Stimulated activated CD8-positive, alpha-beta memory T cell treated with anti-CD3 and anti-CD28 coated beads, Interleukin-15, amount 100 ng/mL, for 24 hours (primary cell): Measurements from ENCODE around the gene COL4A2.

Experiments
- DNase-seq: peaks from one replicate; pipeline ENCODE4 v3.0.0-alpha.2; 2020; ENCODE audit warnings: low read depth

COL4A2 gene

DNA sequence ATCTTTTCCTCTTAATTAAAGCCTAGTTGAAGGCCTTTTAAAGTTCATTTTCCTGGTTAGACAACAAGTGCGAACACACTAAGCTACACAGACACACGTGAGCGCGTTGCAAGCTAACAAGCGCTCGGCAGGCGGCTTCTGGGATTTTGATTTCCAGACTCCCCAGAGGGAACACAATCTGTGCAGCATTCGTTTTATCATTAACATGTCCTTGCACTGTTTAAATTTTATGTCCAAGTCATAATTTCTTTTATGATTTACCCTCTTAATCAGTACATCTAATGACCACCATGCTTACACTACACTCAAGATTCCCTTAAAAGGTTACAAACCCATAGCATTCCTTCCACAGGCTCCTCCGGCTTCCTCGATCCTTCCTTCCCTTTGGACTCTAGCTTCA is 16.9 kb upstream of the COL4A2 start:
- DNase-seq, result no peak

DNA sequence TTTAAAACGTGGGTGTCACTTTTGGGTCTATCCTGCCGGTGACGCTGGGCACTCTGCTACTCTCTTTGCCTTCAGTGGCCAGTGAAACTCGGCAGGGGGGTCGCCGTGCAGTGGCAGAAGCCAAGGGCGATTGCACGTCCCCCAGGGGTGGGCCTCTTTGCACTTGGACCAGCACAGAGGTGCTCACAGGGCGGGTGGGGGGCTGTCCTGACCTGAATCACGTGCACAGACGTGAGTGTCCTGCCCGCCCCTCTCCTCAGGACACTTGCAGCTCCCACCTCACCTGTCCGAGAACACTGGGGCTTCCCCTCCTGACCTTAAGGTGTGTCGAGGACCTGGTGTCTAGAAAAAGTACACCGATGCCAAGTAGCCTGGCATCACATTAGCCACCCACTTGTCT is 16.3 kb upstream of the COL4A2 start:
- DNase-seq, result no peak

DNA sequence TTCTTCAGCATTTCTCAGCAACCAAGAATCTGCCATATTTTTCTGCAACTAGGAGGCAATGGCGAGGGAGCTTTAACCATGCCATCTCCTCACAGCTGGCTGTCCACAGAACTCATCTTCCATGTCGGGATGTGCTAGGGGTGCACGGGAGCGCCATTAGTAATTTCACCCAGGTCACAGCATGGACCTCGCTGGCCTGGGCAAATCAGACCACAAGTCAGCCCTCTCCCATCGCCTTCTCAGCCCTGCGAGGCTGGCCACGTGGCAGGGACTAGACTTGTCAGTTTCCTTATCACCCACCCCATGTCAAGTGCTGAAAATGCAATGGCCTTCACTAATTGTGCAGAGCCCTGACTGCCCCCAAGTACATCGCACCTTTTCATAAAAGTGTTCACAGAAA is 15.8 kb upstream of the COL4A2 start:
- DNase-seq, result no peak

DNA sequence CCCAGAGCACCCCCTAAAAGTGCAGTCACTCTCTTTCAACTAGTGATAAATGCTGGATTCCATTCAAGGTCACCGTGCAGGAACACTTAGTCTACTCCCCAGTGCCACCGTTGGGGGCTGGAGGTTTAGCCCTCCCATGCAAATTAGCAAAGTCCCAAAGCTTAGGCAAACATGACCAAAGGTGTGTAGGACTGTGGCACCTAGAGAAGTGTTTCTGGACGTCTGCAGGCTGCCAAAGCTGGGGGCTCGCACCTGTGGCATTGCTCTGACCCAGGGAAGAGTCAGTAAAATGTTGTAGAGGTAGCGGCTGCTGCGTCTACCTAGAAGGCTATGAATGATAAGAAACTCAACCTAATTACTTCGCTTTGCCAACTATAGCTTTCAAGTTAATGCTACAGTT is 14.0 kb upstream of the COL4A2 start:
- DNase-seq, result no peak

DNA sequence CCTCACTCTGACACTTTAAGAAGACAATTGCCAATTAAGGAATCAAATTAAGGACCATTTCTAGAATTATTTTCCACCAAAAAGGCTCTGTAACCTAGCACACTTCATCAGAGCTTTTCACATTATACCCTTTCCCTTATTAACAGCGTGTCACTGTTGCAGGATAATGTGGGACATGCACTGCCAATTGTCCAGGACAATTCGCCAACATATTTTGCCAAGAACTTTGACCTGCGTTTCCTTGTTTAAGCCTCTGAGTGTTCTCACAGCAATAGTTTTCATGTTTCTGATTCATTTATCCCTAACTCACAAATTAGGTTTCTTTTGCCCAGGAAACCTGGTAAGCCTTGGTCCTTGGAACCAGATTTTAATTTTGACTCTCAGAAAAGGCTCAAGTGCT is 13.4 kb upstream of the COL4A2 start:
- DNase-seq, result no peak

DNA sequence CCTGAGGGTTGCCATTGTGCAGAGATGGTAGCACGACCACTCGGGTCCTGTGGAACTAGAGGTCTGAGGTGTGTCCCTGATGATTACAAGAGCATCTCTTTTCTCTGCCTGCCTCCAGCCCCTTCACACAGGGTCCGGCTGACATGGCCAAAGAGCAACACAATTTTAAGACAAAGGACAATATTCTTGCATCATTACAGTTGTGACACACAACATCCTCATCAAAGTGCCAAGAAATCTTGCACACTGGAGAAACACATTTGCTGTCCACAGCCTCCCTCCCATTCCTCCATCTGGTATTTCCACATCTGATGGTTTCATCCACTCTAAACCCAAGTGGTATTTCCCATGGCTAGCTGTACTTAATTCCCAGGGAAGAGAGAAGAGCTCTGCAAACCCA is 12.9 kb upstream of the COL4A2 start:
- no peak for DNase-seq

DNA sequence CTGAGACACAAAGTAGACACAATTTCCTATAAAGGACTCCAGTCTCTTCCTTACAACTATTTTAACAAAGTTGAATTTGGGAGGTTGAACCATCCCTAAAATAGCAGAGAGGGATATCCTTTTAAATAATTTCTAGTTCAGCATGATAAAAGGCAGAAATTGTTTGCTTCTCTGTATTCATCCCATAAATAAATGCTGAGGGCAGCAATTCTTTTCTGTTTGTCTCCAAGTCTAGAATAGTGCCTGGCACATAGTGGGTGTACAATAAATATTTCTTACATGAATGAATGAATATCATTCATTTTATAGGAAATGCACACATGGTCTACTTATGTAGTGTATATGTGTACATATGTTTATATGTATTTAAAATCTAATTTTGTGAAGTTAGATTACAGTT is 12.5 kb upstream of the COL4A2 start:
- DNase-seq, result no peak

DNA sequence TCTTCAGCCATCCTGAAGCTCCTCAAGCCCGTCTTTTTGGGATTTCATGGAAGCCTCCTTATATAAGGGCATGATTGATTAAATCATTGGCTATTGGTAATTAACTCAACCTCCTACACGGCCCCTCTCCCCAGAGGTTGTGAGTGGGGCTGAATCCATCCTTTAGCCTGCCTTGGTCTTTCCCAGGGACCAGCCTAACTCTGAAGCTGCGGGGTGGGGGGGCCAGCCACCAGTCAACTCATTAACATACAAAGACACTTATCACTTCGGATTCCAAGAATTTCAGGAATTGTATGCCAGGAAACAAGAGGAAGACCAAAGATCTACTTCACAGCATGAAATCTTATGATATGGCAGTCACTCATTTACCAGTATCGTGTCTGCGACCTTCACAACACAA is 10.1 kb upstream of the COL4A2 start:
- DNase-seq, result no peak

DNA sequence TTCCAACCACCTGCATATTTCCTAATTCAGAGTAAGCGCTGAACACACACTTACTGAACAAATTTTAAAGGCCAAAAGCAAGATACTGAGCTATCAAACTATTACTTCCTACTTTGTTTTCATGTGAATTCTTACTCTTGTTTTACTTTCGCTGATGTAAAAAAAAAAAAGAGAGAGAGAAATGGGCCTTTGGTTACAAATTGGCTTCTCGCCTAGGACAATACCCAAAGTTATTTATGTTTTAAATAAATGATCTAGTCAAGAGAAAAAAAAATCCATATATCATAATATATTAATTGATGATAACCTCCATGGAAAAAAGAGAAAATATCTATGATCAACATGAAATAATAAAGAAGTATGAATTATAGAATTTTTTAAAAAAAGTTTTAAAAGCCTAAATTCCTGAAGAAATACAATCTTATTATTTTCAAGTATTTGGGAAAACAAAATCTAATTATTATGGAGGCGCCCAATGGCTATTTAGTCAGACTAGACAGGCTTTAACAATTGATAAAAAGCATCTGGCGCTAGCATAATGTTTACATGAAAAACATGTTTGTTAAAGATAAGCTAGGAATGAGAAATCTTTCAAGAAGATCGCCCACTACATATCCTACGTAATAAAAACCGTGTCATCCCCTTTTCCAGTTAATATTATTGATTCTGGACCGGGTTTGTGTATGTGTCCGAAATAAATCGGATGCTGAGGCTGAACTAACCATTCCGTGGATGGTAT is 9.1 kb upstream of the COL4A2 start:
- DNase-seq, result no peak

DNA sequence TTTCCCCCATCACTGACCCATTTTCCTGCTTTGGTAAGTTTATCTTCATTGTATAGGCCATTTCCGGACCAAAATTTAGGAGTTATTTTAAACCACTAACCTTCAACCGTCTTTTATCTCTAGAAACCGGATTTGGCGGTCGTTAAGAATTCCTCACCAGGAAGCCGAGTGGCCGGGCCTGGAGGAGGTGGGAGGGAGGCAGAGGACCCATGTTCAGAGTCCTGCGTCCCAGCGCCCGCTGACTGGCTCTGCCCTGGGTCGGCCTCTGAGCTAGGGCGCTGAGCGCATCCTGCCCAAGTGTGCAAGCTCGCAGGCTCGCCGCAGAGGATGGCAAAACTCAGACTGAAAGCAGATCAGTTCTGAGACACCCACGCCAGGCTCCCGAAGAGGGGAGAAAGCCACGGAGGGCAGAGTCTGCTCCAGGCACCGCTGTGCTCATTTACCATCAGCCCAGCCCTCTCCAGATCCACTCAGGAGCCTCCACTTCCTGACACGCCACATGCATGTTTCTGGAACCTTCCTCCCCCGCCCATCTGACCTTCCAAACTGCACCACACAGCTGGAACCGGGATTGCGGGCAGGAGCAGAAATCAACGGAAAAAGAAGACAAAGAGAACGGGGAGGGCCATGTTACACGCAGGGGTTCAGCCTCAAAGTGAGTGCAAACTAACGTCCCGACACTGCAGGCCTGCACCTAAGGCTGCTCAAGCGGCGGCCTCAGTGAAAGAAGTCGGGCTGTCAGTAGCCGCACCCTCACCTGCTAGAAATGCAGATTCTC is 8.4 kb upstream of the COL4A2 start:
- no peak for DNase-seq

DNA sequence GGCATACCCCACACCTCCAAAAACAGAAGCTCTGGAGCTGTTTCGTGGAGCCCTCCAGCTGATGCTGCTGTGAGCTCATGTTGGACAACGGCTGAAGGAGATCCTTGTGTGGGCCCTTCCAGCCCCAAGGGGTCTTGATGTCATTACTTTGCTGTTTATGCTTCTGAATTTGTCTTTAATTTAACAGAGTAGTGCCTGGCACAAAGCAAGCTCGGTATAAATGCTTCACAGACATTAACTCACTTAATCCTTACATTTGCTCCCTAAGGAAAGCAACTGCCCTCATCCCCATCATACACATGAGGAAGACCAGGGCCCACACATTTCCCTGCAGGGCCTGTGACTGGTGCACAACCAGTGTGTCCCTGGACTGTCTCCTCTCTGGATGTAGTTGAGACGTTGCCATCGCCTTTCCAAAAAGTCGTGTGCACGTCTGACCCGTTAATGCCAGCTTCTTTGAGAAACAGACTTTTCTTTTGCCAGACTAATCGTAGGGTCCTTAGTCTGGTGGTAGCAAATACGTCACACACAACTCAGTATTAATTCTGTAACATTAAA is 7.7 kb upstream of the COL4A2 start:
- no peak for DNase-seq

DNA sequence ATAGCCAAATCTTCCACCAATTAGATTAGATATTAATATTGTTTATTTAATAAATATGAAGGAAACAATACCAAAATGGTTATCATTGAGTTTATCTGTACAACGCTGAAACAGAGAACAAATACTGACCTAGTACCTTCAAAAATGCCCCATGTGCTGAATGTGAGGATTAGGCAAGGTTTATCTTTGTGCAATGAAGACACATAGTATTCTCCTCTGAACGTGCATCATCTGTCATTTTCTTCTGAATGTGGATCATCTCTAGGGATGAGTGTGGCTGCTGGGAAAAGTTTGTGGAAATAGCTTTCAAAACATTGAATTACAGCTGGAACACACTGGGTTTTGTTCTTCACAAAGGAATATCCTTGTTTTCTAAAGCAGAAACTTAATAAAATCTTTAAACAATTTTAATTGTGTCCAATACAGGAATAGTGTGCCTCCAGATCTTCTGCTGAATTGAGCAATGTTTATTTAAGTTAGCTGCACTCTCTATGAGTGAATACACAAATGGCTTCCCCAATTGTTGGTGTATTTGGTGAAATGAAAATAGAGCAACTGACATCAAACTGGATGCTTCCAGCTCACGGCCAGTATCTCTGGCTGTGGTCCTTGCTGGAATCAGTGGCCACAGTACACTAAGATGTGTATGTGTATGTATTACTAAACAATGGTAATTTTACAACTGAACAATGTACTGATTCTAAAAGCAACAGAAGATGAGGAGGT is 6.8 kb upstream of the COL4A2 start:
- DNase-seq, result no peak

DNA sequence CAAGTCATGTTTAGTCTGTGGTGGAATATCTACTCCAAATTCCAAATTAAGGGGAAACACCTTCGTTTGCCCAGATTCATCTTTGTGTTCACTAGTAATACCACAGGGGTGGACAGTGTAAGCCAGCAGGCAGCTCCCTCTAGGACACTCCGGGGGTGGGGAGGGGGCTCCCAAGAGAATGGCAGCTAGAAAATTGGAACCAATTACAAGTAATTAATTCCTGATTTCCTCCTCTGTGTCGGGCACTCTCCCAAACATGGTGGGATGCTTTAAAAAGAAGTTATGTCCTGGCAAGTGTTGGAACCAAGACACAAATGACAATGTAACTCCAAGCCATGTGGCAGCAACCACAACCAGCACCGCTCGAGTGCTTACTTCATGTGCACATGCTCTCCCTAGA is 6.0 kb upstream of the COL4A2 start:
- no peak for DNase-seq

DNA sequence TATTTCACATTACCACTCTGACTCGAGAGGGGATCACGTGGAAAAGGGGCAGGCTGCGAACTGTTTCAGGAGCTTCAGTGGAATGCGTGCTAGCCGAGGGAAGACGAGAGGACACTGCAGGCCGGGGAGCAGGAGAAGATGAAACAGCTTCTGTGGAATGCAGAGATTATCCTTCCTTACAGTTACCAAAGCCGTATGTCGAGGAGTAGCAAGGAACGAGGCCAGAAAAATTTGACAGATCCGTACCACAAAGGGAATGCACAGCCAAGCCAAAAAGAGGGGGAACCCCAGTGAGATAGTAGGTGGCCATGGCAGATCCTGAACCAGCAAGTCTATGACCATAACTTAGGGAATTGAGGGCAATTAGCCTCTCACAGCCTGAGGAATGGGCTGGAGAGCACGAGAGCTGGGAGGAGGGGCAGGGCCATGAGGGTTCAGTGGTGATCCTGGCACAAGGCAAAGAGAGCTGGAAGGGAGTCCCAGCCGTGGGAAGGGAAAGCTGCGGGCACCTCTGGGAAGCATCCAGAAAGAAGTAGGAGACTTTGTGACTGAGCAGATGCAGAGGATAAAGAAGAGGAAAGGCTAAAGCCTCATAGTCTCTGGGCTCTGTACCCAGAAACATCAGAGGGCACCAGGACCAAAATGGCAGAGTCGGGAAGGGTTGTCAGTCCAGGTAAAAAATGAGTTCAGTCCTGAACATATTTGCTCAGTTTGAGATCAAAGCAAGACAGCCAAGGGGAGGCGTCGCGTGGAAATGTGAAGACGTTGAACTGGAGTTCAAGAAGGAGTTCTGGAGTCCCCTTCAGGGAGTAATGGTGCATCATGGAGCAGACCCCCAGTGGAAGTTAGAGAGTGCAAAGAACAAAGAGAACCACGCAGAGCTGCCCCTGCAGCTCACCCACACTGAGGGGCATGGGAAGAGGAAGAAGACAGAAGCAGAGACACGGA is 5.2 kb upstream of the COL4A2 start:
- no peak for DNase-seq

DNA sequence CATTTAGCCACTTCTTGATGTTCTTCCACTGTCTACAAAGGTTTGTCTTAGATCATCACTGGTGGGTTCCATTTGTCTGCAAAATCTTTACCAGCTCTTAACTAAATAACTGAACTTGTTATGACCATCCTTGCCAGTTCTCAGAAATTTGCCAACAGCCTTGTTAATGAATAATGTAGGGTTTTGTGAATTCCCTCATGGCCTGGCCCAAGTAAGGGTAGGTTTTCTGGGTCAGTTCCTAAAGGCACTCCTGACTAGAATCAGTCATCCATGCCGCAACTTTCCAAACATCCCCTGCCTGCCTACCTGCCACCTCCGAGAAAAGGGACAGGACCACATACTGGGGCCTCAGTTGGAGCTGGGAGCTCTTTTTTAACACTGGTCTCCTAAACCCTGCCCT is 4.1 kb upstream of the COL4A2 start:
- no peak for DNase-seq

DNA sequence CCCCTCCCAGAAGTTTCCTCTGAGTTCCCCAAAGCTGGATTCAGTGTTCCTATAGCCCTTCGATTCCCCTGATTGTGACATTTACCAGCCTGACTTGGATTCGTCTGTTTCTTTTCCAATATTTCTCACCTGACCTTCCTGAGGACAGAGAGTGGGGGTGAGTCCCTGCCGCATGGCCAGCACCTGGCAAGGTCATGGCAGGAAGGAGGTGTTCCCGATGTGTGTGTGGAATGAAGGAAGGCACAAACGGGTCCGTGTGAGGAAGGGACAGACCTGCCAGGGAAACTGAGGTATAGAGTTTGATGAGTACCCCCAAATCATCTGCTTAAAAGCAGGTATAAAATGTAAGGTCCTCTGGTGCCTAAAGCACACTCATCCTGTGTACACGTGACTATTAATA is 3.4 kb upstream of the COL4A2 start:
- DNase-seq, result no peak

DNA sequence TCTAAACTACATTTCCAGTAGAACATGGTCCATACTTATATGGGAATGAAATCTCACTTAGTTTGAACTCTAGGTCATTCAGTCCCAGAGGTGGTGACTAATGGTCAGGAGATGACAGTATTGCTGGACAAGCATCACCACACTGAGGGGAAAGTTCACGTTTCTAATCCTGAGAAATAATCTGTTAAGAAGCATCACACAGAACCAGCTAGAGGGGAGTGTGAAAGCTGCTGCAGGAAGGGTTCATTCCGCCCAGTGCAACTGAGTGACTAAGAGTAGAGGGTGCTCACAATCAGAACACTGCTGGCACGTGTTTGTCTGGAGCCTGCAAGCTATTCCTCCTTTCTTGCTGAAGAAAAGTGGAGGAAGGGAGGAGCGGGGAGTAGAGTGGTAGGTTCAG is 2.8 kb upstream of the COL4A2 start:
- DNase-seq, result no peak

DNA sequence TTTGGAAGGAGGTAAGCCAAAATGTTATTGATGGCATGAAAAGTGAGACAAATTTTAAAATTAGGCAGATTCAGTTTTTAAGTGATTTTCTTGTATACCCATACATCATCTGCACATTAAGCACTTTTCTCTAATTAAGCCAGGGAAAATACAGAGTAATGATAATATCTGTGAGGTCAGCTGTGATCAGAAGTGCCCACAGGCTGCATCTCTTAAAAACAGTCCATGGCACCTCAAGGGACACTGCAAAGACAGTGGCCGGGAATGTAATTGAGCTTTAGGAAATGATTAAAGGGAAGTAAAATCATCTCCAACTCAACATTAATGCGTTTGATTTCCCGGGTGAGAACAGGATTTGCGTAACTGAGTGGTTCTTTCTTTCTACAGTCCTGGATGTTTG is 2.1 kb upstream of the COL4A2 start:
- no peak for DNase-seq

DNA sequence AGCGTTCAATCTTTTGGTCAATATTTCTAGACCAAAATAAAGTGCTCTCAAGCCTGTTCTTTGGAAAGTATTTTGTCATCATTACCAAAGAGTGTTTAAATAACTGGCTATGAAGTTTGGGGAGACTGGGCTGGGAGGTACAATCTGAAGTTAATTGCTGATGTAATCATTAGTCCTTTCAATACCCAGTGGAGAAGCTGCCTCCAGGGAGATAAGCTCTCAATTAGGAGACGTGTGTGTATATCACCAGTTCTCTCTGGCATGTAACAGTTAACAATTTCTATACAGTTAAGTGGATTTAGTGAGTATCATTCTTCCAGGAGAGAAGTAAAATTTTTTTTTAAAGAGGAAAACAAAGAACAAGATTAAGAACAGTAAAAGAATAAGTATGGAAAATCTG is 1.5 kb upstream of the COL4A2 start:
- DNase-seq, result no peak

DNA sequence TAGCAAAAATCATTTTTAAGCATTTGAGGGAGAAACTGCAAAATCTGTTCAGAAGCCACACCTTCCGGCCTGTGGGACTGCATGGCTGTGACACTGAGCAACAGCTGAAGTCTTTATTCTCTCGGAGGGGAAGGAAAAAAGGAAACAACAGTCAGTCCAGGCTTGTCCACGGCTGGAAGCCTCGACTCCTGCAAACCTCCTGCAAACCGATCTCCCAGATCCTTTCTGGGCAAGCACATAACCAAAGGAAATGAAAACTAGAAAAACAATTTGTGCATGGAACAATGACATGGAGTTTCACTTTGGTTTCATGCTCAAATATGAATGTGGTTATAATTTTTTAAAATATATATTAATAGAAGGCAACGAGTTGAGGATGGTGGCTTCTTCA is 1.1 kb upstream of the COL4A2 start:
- no peak for DNase-seq

DNA sequence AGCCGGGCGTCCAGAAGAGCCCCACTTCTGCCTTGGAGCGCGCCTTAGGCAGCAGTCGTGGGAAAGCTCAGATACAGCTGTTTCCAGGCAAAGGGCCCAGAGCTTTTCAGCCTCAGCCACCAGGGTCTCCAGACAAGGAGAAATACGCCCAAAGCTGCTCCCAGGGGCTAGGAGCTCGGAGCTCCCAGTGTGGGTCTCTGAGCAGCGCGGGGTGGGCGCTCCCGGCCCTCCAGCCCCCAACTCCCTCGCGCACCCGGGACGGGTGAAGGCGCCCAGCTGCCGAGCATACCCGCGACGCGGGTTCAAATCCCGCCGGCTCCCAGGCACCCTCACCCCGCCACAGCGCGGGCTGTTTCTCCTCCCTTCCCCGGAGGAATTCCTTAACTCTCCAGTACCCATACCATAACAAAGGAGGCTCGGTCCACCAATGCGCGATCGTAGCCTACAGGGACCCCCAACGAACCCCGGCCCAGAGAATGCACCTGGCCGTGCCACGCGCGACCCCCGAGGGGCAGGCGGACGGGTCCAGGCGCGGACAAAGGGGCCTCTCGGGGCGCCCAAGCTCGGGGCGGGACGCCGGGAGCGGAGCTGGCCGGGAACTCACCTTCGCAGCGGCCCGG is 634 bp upstream of the COL4A2 start:
- DNase-seq, result no peak
